GM18907 (cell line): Measurements from ENCODE around the gene SIGLEC8.
"Not testable (repeated sequence)": the region's sequence is repeated elsewhere in the genome, so short reads cannot be mapped to it uniquely, and the experiment has no call there.

ENCODE experiments used
- ATAC-seq: cut with Tn5 transposase; IDR thresholded peaks from one replicate; pipeline ENCODE4 v1.9.1; 2021; ENCODE audit warnings: mild to moderate bottlenecking, moderate library complexity; ENCODE audit not compliant: unreplicated experiment

Gene SIGLEC8

GRCh38 chr19:51473009-51473707 is 14.9 kb upstream of the SIGLEC8 start:
- ATAC-seq, result no peak

- no peak for ATAC-seq
These were observed 14.4 kb upstream of the SIGLEC8 start for GRCh38 chr19:51472607-51473006.

GRCh38 chr19:51471527-51471926 is 13.3 kb upstream of the SIGLEC8 start:
- no peak for ATAC-seq

GRCh38 chr19:51470966-51471365 is 12.7 kb upstream of the SIGLEC8 start:
- ATAC-seq, result no peak

- no peak for ATAC-seq
These were observed 11.4 kb upstream of the SIGLEC8 start for GRCh38 chr19:51469629-51470028.

- ATAC-seq, result no peak
These were observed 10.9 kb upstream of the SIGLEC8 start for GRCh38 chr19:51469162-51469561.

- no peak for ATAC-seq
These were observed 10.3 kb upstream of the SIGLEC8 start for GRCh38 chr19:51468545-51468920.

GRCh38 chr19:51467864-51468544 is 9.8 kb upstream of the SIGLEC8 start:
- no peak for ATAC-seq

GRCh38 chr19:51466723-51467122 is 8.5 kb upstream of the SIGLEC8 start:
- no peak for ATAC-seq

- not testable (repeated sequence) for ATAC-seq
These were observed 5.8 kb upstream of the SIGLEC8 start for GRCh38 chr19:51463976-51464581.

GRCh38 chr19:51462681-51463080 is 4.4 kb upstream of the SIGLEC8 start:
- no peak for ATAC-seq

GRCh38 chr19:51462276-51462675 is 4.0 kb upstream of the SIGLEC8 start:
- ATAC-seq, result no peak

- ATAC-seq, result no peak
These were observed 3.5 kb upstream of the SIGLEC8 start for GRCh38 chr19:51461723-51462161.

- no peak for ATAC-seq
These were observed 2.1 kb upstream of the SIGLEC8 start for GRCh38 chr19:51460164-51460992.

GRCh38 chr19:51458899-51459505 is 748 bp upstream of the SIGLEC8 start:
- no peak for ATAC-seq

- ATAC-seq, result no peak
These were observed 772 bp downstream of the SIGLEC8 start for GRCh38 chr19:51457351-51458013.

GRCh38 chr19:51456541-51457290 is 1.5 kb downstream of the SIGLEC8 start:
- no peak for ATAC-seq

- no peak for ATAC-seq
These were observed 7.4 kb downstream of the SIGLEC8 start for GRCh38 chr19:51450730-51451307.

- no peak for ATAC-seq
These were observed 9.7 kb downstream of the SIGLEC8 start for GRCh38 chr19:51448411-51449016.
